Nephron progenitor cell (in vitro differentiated cells): ENCODE measurements around the gene TM7SF2.
"Not testable (repeated sequence)": the region's sequence is repeated elsewhere in the genome, so short reads cannot be mapped to it uniquely, and the experiment has no call there.

Experiments
- DNase-seq: peaks from one replicate; pipeline ENCODE4 v3.0.0; 2021
- H3K27ac Mint-ChIP-seq: 2 replicates; pipeline ENCODE4 v1.8.0; 2021; ENCODE audit warnings: mild to moderate bottlenecking, moderate library complexity, mixed read lengths
- H3K27me3 Mint-ChIP-seq: 2 replicates; pipeline ENCODE4 v1.8.0; 2021; ENCODE audit warnings: mild to moderate bottlenecking, low read depth, mixed read lengths; ENCODE audit not compliant: poor library complexity
- H3K36me3 Mint-ChIP-seq: 2 replicates; pipeline ENCODE4 v1.8.0; 2021; ENCODE audit warnings: low read depth, mixed read lengths
- H3K4me1 Mint-ChIP-seq: 2 replicates; pipeline ENCODE4 v1.8.0; 2021; ENCODE audit warnings: mixed read lengths
- H3K4me3 Mint-ChIP-seq: 2 replicates; pipeline ENCODE4 v1.8.0; 2021; ENCODE audit warnings: mild to moderate bottlenecking, moderate library complexity, mixed read lengths
- H3K9me3 Mint-ChIP-seq: 2 replicates; pipeline ENCODE4 v1.8.0; 2021; ENCODE audit warnings: mild to moderate bottlenecking, moderate library complexity, mixed read lengths
- CTCF ChIP-seq: fragments of 200-600 bp; sonication (generic); IDR thresholded peaks from 2 replicates; pipeline ENCODE4 v1.5.0; 2021; ENCODE audit warnings: antibody characterized with exemption

Gene TM7SF2

GRCh38 chr11:65141896-65142494 lies 30.3 kb downstream of the TM7SF2 start:
- Mint-ChIP-seq H3K4me3 (no peak overlapping the region), H3K36me3 (no peaks in the 10 kb centered on the region), H3K4me1 (peaks cover 11% of the 10 kb centered on the region), H3K27ac (no peak overlapping the region), H3K27me3 (peaks cover 81% of the 10 kb centered on the region), H3K9me3 (peaks cover 16% of the 10 kb centered on the region)
- no peak for DNase-seq
- TF ChIP-seq CTCF: no peak

- H3K27ac Mint-ChIP-seq: no peak overlapping the region
- TF ChIP-seq CTCF: no peak
These were observed 35.8 kb downstream of the TM7SF2 start for GRCh38 chr11:65147352-65148075.

GRCh38 chr11:65148657-65149056 lies 37.0 kb downstream of the TM7SF2 start:
- H3K27me3 Mint-ChIP-seq: peaks cover 55% of the 10 kb centered on the region
- no peak overlapping the region for H3K4me3 Mint-ChIP-seq
- DNase-seq: no peak
- no peak for TF ChIP-seq CTCF
- no peak overlapping the region for H3K27ac Mint-ChIP-seq
- H3K4me1 Mint-ChIP-seq: peaks cover 13% of the 10 kb centered on the region
- no peaks in the 10 kb centered on the region for H3K36me3 Mint-ChIP-seq
- peaks cover 22% of the 10 kb centered on the region for H3K9me3 Mint-ChIP-seq

More at GRCh38 chr11:65147352-65148075, 35.8 kb downstream of the TM7SF2 start:
- Mint-ChIP-seq H3K27me3 (peaks cover 51% of the 10 kb centered on the region), H3K36me3 (no peaks in the 10 kb centered on the region), H3K4me1 (peaks cover 13% of the 10 kb centered on the region), H3K9me3 (peaks cover 17% of the 10 kb centered on the region), H3K4me3 (no peak overlapping the region)
- DNase-seq: no peak

- H3K9me3 Mint-ChIP-seq: peaks cover 22% of the 10 kb centered on the region
- not testable (repeated sequence) for DNase-seq, H3K36me3 Mint-ChIP-seq, H3K27ac Mint-ChIP-seq, H3K4me3 Mint-ChIP-seq
- peaks cover 13% of the 10 kb centered on the region for H3K4me1 Mint-ChIP-seq
- H3K27me3 Mint-ChIP-seq: peaks cover 48% of the 10 kb centered on the region
These were observed 38.4 kb downstream of the TM7SF2 start for GRCh38 chr11:65150131-65150508.

- no peak for TF ChIP-seq CTCF
- peaks cover 13% of the 10 kb centered on the region for H3K4me1 Mint-ChIP-seq
- peaks cover 21% of the 10 kb centered on the region for H3K9me3 Mint-ChIP-seq
- H3K4me3 Mint-ChIP-seq: no peak overlapping the region
- H3K27ac Mint-ChIP-seq: peak overlapping the region; percentile 18
- H3K36me3 Mint-ChIP-seq: no peaks in the 10 kb centered on the region
- H3K27me3 Mint-ChIP-seq: peaks cover 42% of the 10 kb centered on the region
- no peak for DNase-seq
These were observed 39.0 kb downstream of the TM7SF2 start for GRCh38 chr11:65150509-65151299.

- Mint-ChIP-seq H3K36me3 (no peaks in the 10 kb centered on the region), H3K27ac (no peak overlapping the region), H3K4me1 (peaks cover 13% of the 10 kb centered on the region), H3K9me3 (peaks cover 14% of the 10 kb centered on the region), H3K27me3 (peaks cover 35% of the 10 kb centered on the region), H3K4me3 (no peak overlapping the region)
- TF ChIP-seq CTCF: no peak
- no peak for DNase-seq
These were observed 39.7 kb downstream of the TM7SF2 start for GRCh38 chr11:65151331-65151899.
